GM12891 (cell line): ENCODE results near the gene NAALADL2.
"Not testable (repeated sequence)": the region's sequence is repeated elsewhere in the genome, so short reads cannot be mapped to it uniquely, and the experiment has no call there.

Source experiments
- PAX5 ChIP-seq: IDR thresholded peaks from 2 replicates; pipeline ENCODE4 v1.6.1; 2011; ENCODE audit warnings: low read length, moderate library complexity, mild to moderate bottlenecking; ENCODE audit not compliant: insufficient read depth, severe bottlenecking
- POLR2A ChIP-seq: IDR thresholded peaks from 2 replicates; pipeline ENCODE4 v1.6.1; 2011; ENCODE audit warnings: low read depth, low read length, control low read depth
- POLR2AphosphoS5 ChIP-seq: IDR thresholded peaks from 2 replicates; pipeline ENCODE4 v1.6.1; 2011; ENCODE audit warnings: low read depth, low read length, control low read depth
- POU2F2 ChIP-seq: IDR thresholded peaks from 2 replicates; pipeline ENCODE4 v1.6.1; 2011; ENCODE audit warnings: low read depth, mild to moderate bottlenecking, control low read depth, low read length, moderate library complexity
- SPI1 ChIP-seq: IDR thresholded peaks from 2 replicates; pipeline ENCODE4 v1.6.1; 2011; ENCODE audit warnings: low read depth, low read length, control low read depth
- TAF1 ChIP-seq: IDR thresholded peaks from 2 replicates; pipeline ENCODE4 v1.6.1; 2011; ENCODE audit warnings: low read depth, low read length, control low read depth

DNA sequence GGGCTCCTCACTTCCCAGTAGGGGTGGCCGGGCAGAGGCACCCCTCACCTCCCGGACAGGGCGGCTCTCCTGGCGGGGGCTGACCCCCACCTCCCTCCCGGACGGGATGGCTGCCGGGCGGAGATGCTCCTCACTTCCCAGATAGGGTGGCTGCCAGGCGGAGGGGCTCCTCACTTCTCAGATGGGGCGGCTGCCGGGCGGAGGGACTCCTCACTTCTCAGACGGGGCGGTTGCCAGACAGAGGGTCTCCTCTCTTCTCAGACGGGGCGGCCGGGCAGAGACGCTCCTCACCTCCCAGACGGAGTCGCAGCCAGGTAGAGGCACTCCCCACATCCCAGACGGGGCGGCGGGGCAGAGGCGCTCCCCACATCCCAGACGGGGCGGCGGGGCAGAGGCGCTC, 273.6 kb downstream of the NAALADL2 start:
- not testable (repeated sequence) for TF ChIP-seq POLR2AphosphoS5, POLR2A, TAF1, POU2F2, SPI1, PAX5
